K562 (cell line): Measurements from ENCODE around the gene TTLL11.

Experiments used
- CBX8 ChIP-seq: fragments of 200-600 bp; sonication (generic); IDR thresholded peaks from 2 replicates; pipeline ENCODE4 v1.6.1; 2012; ENCODE audit warnings: borderline replicate concordance, mixed run types, low read depth, mild to moderate bottlenecking, moderate library complexity, mixed read lengths, low read length, control low read depth, inconsistent platforms; ENCODE audit not compliant: poor library complexity, severe bottlenecking; ENCODE audit errors: extremely low read depth
- CHD1 ChIP-seq: fragments of 200-600 bp; sonication (generic); IDR thresholded peaks from one replicate; pipeline ENCODE4 v1.6.1; 2012; ENCODE audit warnings: mild to moderate bottlenecking, moderate library complexity, low read length, inconsistent platforms
- MEIS2 ChIP-seq: fragments of 450-650 bp; IDR thresholded peaks from 2 replicates; pipeline ENCODE4 v1.6.1; 2014; ENCODE audit warnings: mild to moderate bottlenecking; ENCODE audit not compliant: partially characterized antibody
- NFIC ChIP-seq: fragments of 450-650 bp; IDR thresholded peaks from 2 replicates; pipeline ENCODE4 v1.6.1; 2017; ENCODE audit warnings: mild to moderate bottlenecking, inconsistent platforms
- POLR2A ChIP-seq: fragments of 450-650 bp; conservative IDR thresholded peaks from 2 replicates; pipeline ENCODE4 v1.6.1; 2016
- PRDM10 ChIP-seq: fragments of 450-650 bp; IDR thresholded peaks from 2 replicates; pipeline ENCODE4 v1.6.1; 2018; ENCODE audit not compliant: partially characterized antibody
- SIX5 ChIP-seq, 2 experiments: IDR thresholded peaks; 2 replicates each; pipeline ENCODE4 v1.6.1; 2011; ENCODE audit warnings: low read length in 2 of 2, borderline replicate concordance in 1 of 2, low read depth in 1 of 2, mild to moderate bottlenecking in 1 of 2, moderate library complexity in 1 of 2; ENCODE audit not compliant: insufficient read depth in 1 of 2
- TEAD4 ChIP-seq, 2 experiments: sonication (generic) in 1 of 2; formaldehyde crosslinking in 1 of 2; IDR thresholded peaks; 2 replicates each; pipeline versions ENCODE4 v1.6.1 to v1.8.0; 2012 to 2022; ENCODE audit warnings: borderline replicate concordance in 1 of 2, inconsistent platforms in 1 of 2, low read length in 1 of 2, mild to moderate bottlenecking in 1 of 2, missing genetic modification reagents in 1 of 2
- ZNF77 ChIP-seq: fragments of 250-450 bp; sonication (Bioruptor Pico); IDR thresholded peaks from 2 replicates; pipeline ENCODE4 v1.5.0; 2020

DNA sequence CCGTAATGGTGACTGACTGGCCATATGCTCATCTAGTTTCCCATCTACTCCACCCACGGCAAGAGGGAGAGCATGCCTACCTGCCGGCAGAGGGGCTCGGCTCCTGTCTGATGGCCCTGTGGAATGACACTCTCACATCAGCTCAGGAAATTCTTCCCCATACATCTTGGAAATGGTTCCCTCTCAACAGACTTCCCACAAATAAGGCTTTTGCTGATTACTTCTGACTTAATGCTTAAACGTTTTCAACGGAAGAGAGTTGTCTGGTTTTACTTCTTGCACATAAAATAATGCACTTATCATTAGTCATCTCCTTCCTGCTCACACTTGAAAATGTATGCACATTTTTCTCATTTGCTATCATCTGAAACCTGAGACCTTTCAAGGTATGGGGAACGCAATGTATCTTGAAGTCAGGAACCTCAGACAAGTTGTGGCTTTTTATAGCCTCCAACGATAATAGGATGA, 129.5 kb downstream of the TTLL11 start:
- no peak for TF ChIP-seq ZNF77 (CRISPR knock-in tag)
- TF ChIP-seq NFIC = no peak
- TF ChIP-seq PRDM10 = no peak
- no peak for TF ChIP-seq CBX8
- TF ChIP-seq MEIS2 = no peak
- no peak for TF ChIP-seq TEAD4 (IDR thresholded peaks at IDR 0.05; ENCODE audit: low read length)
- TF ChIP-seq TEAD4 (CRISPR knock-in tag; IDR thresholded peaks at IDR 0.05; ENCODE audit: borderline replicate concordance) = no peak
- no peak for TF ChIP-seq CHD1
- no peak for TF ChIP-seq SIX5 (IDR thresholded peaks at IDR 0.05; ENCODE audit: borderline replicate concordance in 1 of 2, insufficient read depth in 1 of 2, low read depth in 1 of 2, low read length in 2 of 2)
- TF ChIP-seq POLR2A = no peak
